HG02763 (cell line): ENCODE results near the gene OR51B6.
"Not testable (repeated sequence)": the region's sequence is repeated elsewhere in the genome, so short reads cannot be mapped to it uniquely, and the experiment has no call there.

Experiments used
- ATAC-seq: cut with Tn5 transposase; IDR thresholded peaks from one replicate; pipeline ENCODE4 v1.9.1; 2021; ENCODE audit warnings: mild to moderate bottlenecking, moderate library complexity; ENCODE audit not compliant: unreplicated experiment

OR51B6 gene

GRCh38 chr11:5351208-5351607 is at the start of gene OR51B6:
TSS of gene OR51B6 (plus strand) at chr11:5351508. CDS start at chr11:5351508, 0 bp downstream.
- no peak for ATAC-seq

DNA sequence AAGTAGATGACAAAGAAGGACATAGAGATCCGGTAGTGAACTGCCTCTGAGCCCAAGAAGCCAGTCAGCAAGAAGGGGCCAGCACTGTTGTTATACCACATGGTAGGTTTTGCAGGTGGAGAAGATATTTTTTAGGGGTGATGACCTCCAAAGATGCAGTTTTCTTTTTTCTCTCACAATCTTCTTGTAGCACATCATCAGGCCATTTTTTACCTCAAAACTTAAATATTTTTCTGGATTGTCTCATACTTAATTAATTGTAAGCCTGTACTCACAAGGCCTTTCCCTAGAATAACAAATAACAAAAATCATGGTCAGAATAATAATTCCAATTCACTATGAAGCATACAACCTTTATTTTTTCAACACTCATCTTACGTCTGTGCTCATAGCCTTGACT is 49.5 kb upstream of the OR51B6 start, which contains the start of gene OR51B4:
Gene OR51B4, minus strand, starts transcription at position 101 of the 400 bp plus-strand sequence. Its CDS starts 0 bp downstream, at position 101.
- no peak for ATAC-seq

DNA sequence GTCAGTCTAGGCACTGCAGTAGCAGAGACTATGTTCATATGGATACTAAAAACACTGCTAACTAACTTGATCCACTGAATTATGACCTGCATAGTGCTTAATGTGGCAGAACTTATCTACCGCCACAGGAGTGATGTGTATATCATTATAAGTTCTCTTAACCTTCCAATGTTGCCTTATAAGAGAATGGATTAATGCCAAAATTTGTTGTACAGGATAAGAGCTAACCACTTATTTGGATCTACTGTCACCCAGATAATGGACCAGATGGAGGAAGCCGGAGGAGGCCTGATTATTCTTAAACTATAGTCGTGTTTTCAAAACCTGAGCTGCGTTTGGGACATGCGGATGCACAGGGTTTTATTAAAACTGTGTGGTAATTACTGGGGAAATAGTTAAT is 47.7 kb upstream of the OR51B6 start:
- ATAC-seq = no peak

DNA sequence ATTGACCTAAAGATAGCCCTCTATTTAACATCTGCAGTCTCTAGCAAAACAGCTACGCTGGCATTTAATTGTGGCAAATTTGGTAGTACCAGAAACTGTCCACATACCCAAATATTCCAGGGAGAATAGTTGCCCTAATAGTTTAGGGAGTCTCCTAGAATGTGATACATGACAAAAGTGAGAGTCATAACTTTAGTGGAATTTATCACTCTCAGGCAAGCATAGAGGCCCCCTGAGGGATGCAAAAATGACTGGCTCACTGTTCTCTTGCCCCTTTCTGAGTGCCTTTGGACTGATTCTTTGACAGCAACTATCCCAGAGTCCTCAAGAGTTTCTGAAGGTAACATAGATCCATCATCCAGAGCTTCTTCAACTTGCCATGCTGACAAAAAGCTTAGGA is 47.3 kb upstream of the OR51B6 start:
- ATAC-seq = no peak

DNA sequence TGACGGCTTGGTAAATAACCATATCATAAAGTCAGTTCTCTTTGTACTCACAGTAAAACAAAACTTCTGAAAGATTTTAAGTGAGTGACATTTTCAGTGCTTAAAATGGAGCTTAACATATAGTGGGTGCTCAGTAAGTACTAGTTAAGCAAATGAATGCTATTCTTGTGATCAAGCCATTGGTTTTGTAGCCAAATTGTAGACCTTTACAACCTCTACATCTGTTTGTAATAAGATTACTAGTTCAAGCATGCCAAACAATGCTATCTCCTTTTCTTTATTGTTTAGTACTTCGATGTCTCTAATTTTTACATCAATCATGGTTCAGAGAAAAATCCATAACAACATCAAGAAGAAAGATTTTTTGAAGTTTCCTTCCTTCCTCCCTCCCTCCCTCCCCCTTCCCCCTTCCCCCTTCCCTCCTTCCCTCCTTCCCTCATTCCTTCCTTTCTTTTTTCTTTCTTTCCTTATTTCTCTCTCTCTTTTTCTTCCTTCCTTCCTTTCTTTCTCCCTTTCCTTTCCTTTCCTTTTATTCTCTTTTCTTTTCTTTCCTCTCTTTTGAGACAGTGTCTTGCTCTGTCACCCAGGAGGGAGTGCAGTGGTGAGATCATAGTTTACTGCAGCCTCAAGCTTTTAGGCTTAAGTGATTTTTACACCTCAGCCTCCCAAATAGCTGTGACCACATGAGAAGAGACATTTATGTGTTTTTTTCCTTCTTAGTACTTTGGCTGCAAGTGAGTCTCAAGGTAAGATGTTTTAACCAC is 43.9 kb upstream of the OR51B6 start:
- ATAC-seq = no peak

- no peak for ATAC-seq
Measured at GRCh38 chr11:5310423-5310822, 40.9 kb upstream of the OR51B6 start.

DNA sequence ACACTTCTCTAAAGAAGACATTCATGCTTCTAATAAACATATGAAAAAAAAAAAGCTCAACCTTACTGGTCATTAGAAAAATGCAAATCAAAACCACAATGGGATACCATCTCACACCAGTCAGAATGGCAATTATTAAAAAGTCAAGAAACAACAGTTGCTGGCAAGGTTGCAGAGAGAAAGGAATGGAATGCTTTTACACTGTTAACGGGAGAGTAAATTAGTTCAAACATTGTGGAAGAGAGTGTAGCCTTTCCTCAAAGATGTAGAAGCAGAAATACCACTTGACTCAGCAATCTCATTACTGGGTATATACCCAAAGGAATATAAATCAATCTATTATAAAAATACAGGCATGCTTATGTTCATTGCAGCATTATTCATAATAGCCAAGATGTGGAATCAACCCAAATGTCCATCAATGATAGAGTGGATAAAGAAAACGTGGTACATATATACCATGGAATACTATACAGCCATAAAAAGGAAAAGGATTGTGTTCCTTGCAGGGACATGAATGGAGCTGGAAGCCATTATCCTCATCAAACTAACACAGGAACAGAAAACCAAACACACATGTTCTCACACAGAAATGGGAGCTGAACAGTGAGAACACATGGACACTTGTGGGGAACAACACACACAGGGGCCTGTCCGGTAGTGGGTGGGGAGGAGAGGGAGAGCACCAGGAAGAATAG is 37.8 kb upstream of the OR51B6 start:
- ATAC-seq = not testable (repeated sequence)

DNA sequence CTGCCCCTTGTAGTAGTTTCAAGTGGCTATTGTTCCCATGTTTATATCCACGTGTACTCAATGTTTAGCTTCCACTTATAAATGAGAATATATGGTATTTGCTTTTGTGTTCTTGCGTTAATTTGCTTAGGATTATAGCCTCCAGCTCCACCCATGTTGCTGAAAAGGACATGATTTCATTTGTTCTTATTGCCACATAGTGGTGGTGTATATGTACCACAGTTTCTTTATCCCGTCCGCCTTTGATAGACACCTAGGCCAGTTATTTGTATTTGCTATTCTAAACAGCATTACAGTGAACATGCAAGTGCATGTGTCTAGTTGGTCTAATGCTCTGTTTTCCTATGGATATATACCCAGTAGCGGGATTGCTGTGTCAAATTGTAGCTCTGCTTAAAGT is 34.0 kb upstream of the OR51B6 start:
- ATAC-seq = no peak

- no peak for ATAC-seq
Measured at GRCh38 chr11:5324197-5324596, 27.1 kb upstream of the OR51B6 start, which contains the start of gene OR51B2. TSS of gene OR51B2 (minus strand) at chr11:5324297. CDS start at chr11:5324297, 0 bp downstream.

GRCh38 chr11:5335170-5335569 is 16.1 kb upstream of the OR51B6 start:
- ATAC-seq = no peak

- no peak for ATAC-seq
Measured at GRCh38 chr11:5336331-5336730, 15.0 kb upstream of the OR51B6 start.

DNA sequence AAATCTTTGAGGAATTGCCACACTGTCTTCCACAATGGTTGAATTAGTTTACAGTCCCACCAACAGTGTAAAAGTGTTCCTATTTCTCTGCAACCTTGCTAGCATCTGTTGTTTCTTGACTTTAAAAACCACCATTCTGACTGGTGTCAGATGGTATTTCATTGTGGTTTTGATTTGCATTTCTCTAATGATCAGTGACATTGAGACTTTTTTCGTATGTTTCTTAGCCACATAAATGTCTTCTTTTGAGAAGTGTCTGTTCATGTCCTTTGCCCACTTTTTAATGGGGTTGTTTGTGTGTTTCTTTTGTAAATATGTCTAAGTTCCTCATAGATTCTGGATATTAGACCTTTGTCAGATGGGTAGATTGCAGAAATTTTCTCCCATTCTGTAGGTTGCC is 14.1 kb upstream of the OR51B6 start:
- not testable (repeated sequence) for ATAC-seq

- peak; percentile 67 for ATAC-seq
Measured at GRCh38 chr11:5339771-5340322, 11.5 kb upstream of the OR51B6 start.

DNA sequence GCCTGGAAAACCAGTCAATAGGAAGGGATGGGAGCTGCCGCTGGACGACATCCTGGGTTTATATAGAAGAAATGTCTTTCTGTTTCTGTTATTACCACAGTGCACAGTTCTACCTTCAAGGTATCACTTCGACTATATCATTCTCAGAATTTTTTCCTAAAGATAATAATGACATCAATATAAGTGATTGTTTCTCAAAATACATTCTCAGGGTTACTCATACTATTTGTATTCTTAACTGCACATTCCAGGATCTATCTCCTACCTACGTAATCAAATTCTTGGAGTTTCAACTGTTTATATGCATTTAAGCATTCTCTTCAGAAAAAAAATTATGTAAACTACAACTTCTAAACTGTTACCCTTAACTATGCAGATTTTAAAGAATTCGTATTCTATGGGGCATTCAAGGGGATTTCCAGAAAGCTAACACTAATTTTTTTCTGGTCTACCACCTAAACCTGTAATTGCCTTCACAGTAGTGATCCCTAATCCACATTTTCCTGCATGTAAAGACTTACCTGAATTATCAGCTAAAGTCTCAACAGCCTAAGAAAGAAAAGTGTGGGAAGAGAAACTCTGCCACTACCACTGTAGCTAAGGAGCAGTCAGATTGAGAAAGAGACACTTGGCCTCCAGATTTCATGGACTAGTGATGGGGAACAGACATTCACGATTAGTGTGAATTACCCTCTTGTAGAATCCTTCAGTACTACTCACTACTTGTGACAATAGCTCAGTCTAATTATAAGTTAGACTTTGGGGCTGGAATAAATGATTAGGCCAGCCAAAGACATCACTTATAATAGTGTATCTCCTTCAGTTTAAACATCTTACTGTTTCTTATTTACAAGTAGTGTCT is 7.6 kb upstream of the OR51B6 start, which contains the start of gene OR51B5:
Gene OR51B5, minus strand, starts transcription at position 51 of the 862 bp plus-strand sequence. Its CDS starts 0 bp downstream, at position 51.
- ATAC-seq = no peak

DNA sequence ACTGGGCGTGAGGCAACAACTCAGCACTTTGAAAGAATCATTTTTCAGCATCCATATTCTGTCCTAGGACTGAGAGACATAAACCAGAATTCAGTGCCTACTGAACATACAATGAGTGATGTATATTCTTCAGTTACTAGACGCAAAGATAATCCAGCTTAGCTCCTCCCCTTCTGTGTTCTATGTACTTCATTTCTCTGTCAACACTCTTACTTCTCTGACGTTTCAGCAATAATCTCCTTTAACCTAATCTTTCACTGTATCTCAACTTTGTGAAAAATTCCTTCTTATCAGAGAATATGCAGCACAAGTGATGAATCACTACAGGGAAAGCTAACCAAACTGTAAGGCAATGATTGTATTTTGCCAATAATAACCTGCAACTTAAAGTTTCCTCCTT is 5.5 kb upstream of the OR51B6 start:
- ATAC-seq = no peak

GRCh38 chr11:5348551-5349194 is 2.6 kb upstream of the OR51B6 start:
- no peak for ATAC-seq

DNA sequence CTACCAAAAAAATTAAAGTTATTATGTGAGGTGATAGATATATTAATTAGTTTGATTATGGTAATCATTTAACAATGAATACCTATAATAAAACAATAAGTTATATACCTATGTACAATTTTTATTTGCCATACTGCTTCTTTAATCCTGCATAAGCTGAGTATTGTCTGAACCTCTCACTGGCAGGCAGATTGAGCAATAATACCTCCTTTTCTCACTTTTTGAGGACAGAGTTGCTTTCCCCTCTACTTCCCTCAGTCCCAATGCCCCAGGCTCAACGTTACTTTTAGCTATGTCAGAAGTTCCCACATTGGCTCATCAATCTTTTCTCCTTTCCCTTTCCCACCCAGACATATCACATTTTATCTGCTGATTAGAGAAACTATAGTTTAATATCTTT is 1.8 kb upstream of the OR51B6 start:
- ATAC-seq = no peak

GRCh38 chr11:5356031-5356430 is 4.7 kb downstream of the OR51B6 start:
- not testable (repeated sequence) for ATAC-seq

GRCh38 chr11:5362017-5362625 is 10.8 kb downstream of the OR51B6 start:
- no peak for ATAC-seq

DNA sequence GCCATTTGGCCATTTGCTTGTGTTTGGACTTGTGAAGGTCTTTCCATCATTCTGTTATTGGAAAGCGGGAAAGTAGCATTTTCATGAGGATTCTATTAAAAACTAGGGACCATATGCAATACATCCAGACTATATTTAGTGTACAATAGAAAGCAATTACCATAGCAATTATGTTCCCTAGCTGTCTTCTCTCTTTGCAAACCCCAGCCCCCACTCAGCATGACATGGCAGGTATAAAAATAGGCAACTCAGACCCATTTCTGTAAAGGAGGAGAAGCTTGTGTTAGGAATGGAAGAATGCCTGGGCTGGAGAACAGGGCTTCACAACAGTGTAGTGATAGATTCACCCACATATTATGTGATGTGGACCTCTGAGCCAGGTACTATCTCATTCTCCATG is 12.4 kb downstream of the OR51B6 start:
- no peak for ATAC-seq
